Neural cell (in vitro differentiated cells): Measurements from ENCODE around the gene EFEMP2.

ENCODE experiments used
- CTCF ChIP-seq: fragments of 450-650 bp; IDR thresholded peaks from 2 replicates; pipeline ENCODE4 v1.5.1; 2014; ENCODE audit warnings: antibody characterized with exemption, mild to moderate bottlenecking, moderate library complexity; ENCODE audit not compliant: poor library complexity, severe bottlenecking
- EZH2 ChIP-seq: fragments of 200-600, 300-800 bp; shearing (Covaris generic), sonication (generic); IDR thresholded peaks from 2 replicates; pipeline ENCODE4 v1.6.1; 2014; ENCODE audit warnings: antibody characterized with exemption, low read length, borderline replicate concordance, mild to moderate bottlenecking; ENCODE audit not compliant: insufficient read depth, poor library complexity, severe bottlenecking
- POLR2AphosphoS5 ChIP-seq: IDR thresholded peaks from 2 replicates; pipeline ENCODE4 v1.6.1; 2012
- RAD21 ChIP-seq: fragments of 450-650 bp; conservative IDR thresholded peaks from 2 replicates; pipeline ENCODE4 v1.6.1; 2014; ENCODE audit warnings: antibody characterized with exemption, mild to moderate bottlenecking, moderate library complexity

- TF ChIP-seq CTCF: peak; percentile 99
- TF ChIP-seq POLR2AphosphoS5: peak; percentile 22
- TF ChIP-seq RAD21: peak; percentile 79
- no peak for TF ChIP-seq EZH2
Observed at GRCh38 chr11:65884716-65885092, 12.1 kb upstream of the EFEMP2 start.
